HepG2 (cell line): ENCODE measurements around the gene CLCN1. TPM values are rescaled to one million over a fixed set of nuclear protein-coding genes. Genes with fewer than 3 reads are reported as not detected.

Experiments used
- CCDC6 ChIP-seq: sonication (generic); formaldehyde crosslinking; IDR thresholded peaks from 2 replicates; pipeline ENCODE4 v1.8.1; 2022; ENCODE audit warnings: mild to moderate bottlenecking, missing genetic modification reagents, moderate library complexity
- CENPT ChIP-seq: sonication (generic); formaldehyde crosslinking; IDR thresholded peaks from 2 replicates; pipeline ENCODE4 v1.8.0; 2022; ENCODE audit warnings: low read depth, mild to moderate bottlenecking, moderate library complexity, missing genetic modification reagents
- DPF2 ChIP-seq: sonication (generic); formaldehyde crosslinking; IDR thresholded peaks from 2 replicates; pipeline ENCODE4 v1.4.0; 2020; ENCODE audit warnings: mild to moderate bottlenecking, low read depth, missing genetic modification reagents, borderline replicate concordance
- HOXA9 ChIP-seq: sonication (generic); formaldehyde crosslinking; IDR thresholded peaks from 2 replicates; pipeline ENCODE4 v1.8.1; 2022; ENCODE audit warnings: missing genetic modification reagents, mild to moderate bottlenecking, moderate library complexity, borderline replicate concordance
- JARID2 ChIP-seq: sonication (generic); formaldehyde crosslinking; IDR thresholded peaks from 2 replicates; pipeline ENCODE4 v1.8.1; 2023; ENCODE audit warnings: missing genetic modification reagents, inconsistent platforms; ENCODE audit not compliant: insufficient replicate concordance
- KDM3A ChIP-seq: IDR thresholded peaks from 2 replicates; pipeline ENCODE4 v1.6.1; 2018; ENCODE audit warnings: low read depth, missing compliant biosample characterization
- KDM4B ChIP-seq: sonication (generic); formaldehyde crosslinking; IDR thresholded peaks from 2 replicates; pipeline ENCODE4 v1.4.0; 2020; ENCODE audit warnings: missing genetic modification reagents
- KLF11 ChIP-seq: IDR thresholded peaks from 2 replicates; pipeline ENCODE4 v1.6.1; 2016; ENCODE audit warnings: missing compliant biosample characterization
- MBNL3 ChIP-seq: fragments of 250-450 bp; sonication (Bioruptor Pico); conservative IDR thresholded peaks from 2 replicates; pipeline ENCODE4 v1.8.0; 2022; ENCODE audit warnings: mild to moderate bottlenecking, inconsistent platforms
- MNT ChIP-seq: fragments of 450-650 bp; IDR thresholded peaks from 2 replicates; pipeline ENCODE4 v1.6.1; 2016
- NFATC3 ChIP-seq: sonication (generic); formaldehyde crosslinking; IDR thresholded peaks from 2 replicates; pipeline ENCODE4 v1.5.1; 2020; ENCODE audit warnings: mild to moderate bottlenecking, missing genetic modification reagents
- PHF20 ChIP-seq: sonication (generic); formaldehyde crosslinking; IDR thresholded peaks from 2 replicates; pipeline ENCODE4 v1.5.0; 2020; ENCODE audit warnings: mild to moderate bottlenecking, missing genetic modification reagents
- RFX5 ChIP-seq: IDR thresholded peaks from 2 replicates; pipeline ENCODE4 v1.6.1; 2011; ENCODE audit warnings: low read depth, low read length, improper control_type of control experiment
- SP4 ChIP-seq: sonication (generic); formaldehyde crosslinking; IDR thresholded peaks from 2 replicates; pipeline ENCODE4 v1.8.1; 2023; ENCODE audit warnings: mild to moderate bottlenecking, missing genetic modification reagents
- ZBTB39 ChIP-seq: sonication (generic); formaldehyde crosslinking; IDR thresholded peaks from 2 replicates; pipeline ENCODE4 v1.5.0; 2020; ENCODE audit warnings: missing genetic modification reagents
- ZKSCAN5 ChIP-seq: sonication (generic); formaldehyde crosslinking; IDR thresholded peaks from 2 replicates; pipeline ENCODE4 v1.5.1; 2020; ENCODE audit warnings: mild to moderate bottlenecking, missing genetic modification reagents
- ZNF335 ChIP-seq: sonication (generic); formaldehyde crosslinking; IDR thresholded peaks from 2 replicates; pipeline ENCODE4 v1.4.0; 2020; ENCODE audit warnings: missing genetic modification reagents
- ZNF33B ChIP-seq: sonication (generic); formaldehyde crosslinking; IDR thresholded peaks from 2 replicates; pipeline ENCODE4 v1.5.1; 2020; ENCODE audit warnings: mild to moderate bottlenecking, missing genetic modification reagents
- ZNF354B ChIP-seq: sonication (generic); formaldehyde crosslinking; IDR thresholded peaks from 2 replicates; pipeline ENCODE4 v1.8.0; 2022; ENCODE audit warnings: mild to moderate bottlenecking, missing genetic modification reagents
- ZNF768 ChIP-seq: sonication (generic); formaldehyde crosslinking; IDR thresholded peaks from 2 replicates; pipeline ENCODE4 v1.4.0; 2020; ENCODE audit warnings: missing genetic modification reagents
- polyA plus RNA-seq, 8 experiments: library from polyadenylated mRNA; depleted of rRNA in 3 of 8; stranded (reverse) in 7 of 8; unstranded in 1 of 8; fragments of >200 nt; fragmentation: Illumina TruSeq in 4 of 8; extraction: Trizol in 4 of 8; gene quantifications; 2 replicates each; pipeline versions ENCODE4 v1.2.1 to v1.2.3, GENCODE V29; 2011 to 2016; ENCODE audit warnings: low read depth in 4 of 8, missing spikeins in 1 of 8, mixed read lengths in 1 of 8; ENCODE audit not compliant: insufficient read depth in 1 of 8
- total RNA-seq, 5 experiments: library from RNA; depleted of rRNA; stranded (reverse); fragments of >200 nt; fragmentation: Illumina TruSeq; extraction: Trizol; gene quantifications; 2 replicates each; pipeline ENCODE4 v1.2.3, GENCODE V29; 2016; ENCODE audit warnings: low read depth in 1 of 5
- TF ChIP-seq, protein P1 (sequence below): sonication (generic); formaldehyde crosslinking; IDR thresholded peaks from 2 replicates; pipeline ENCODE4 v1.5.0; 2020; ENCODE audit warnings: mild to moderate bottlenecking, missing genetic modification reagents
- TF ChIP-seq, protein P2 (sequence below): sonication (generic); formaldehyde crosslinking; IDR thresholded peaks from 2 replicates; pipeline ENCODE4 v1.9.0; 2021; ENCODE audit warnings: missing genetic modification reagents, mild to moderate bottlenecking, borderline replicate concordance

Gene CLCN1
- total and polyA plus RNA-seq, 2 of the 13 experiments (the other 11 are each of a cell fraction or from before 2014, with no cell fraction given), result 0.01 TPM; not detected in 1

DNA sequence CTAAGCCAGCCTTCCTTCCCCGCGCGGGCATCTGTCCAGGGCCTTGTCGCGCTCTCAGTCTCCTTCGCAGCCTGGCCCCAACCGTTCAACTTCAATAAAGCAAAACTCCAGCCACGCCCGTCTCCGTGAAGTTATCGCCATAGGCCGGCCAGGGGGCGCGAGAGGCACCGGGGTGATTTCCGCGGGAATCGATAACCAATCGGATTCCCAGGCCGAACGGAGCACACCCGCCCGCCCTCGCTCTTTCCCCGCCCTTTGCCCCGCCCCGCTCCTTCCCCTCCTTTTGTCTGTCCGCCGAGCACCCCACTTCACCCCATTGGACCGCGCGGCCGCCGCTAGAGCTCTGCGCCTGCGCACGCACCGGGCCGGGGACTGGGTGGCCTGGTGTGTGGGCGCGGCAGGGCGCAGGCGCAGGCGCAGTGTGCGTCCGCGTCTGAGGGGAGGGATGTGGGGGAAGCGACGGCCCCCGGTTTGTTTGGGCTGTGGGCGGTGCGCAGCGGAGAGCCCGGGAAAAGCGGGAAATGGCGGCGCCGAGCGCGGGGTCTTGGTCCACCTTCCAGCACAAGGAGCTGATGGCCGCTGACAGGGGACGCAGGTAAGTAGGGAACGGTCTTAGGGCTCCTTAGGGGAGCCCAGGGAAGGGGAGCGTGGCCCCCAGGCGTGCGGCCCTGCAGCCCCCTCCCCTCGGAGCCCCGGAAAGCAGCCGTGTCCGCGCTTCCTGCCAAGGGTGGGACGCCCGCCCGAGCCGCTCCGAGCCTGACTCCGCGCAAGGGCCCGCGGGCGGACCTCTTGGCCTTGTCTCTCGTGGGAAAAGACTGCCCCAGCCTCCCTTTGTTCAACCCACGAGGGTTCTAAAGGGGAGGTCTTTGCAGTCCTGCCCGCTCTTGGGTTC is 27.7 kb upstream of the CLCN1 start, which contains the start of gene CASP2 (continued):
- TF ChIP-seq, protein P1, sequence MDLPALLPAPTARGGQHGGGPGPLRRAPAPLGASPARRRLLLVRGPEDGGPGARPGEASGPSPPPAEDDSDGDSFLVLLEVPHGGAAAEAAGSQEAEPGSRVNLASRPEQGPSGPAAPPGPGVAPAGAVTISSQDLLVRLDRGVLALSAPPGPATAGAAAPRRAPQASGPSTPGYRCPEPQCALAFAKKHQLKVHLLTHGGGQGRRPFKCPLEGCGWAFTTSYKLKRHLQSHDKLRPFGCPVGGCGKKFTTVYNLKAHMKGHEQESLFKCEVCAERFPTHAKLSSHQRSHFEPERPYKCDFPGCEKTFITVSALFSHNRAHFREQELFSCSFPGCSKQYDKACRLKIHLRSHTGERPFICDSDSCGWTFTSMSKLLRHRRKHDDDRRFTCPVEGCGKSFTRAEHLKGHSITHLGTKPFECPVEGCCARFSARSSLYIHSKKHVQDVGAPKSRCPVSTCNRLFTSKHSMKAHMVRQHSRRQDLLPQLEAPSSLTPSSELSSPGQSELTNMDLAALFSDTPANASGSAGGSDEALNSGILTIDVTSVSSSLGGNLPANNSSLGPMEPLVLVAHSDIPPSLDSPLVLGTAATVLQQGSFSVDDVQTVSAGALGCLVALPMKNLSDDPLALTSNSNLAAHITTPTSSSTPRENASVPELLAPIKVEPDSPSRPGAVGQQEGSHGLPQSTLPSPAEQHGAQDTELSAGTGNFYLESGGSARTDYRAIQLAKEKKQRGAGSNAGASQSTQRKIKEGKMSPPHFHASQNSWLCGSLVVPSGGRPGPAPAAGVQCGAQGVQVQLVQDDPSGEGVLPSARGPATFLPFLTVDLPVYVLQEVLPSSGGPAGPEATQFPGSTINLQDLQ (CRISPR knock-in tag), result no peak
- no peak for TF ChIP-seq KLF11
- no peak for TF ChIP-seq HOXA9 (CRISPR knock-in tag)
- no peak for TF ChIP-seq MBNL3 (CRISPR knock-in tag)
- TF ChIP-seq ZNF354B (CRISPR knock-in tag), result no peak
- peak; percentile 82; the same call in 1 of the 2 replicates for TF ChIP-seq SP4
- no peak for TF ChIP-seq NFATC3 (CRISPR knock-in tag)
- no peak for TF ChIP-seq KDM3A (CRISPR knock-in tag)
- no peak for TF ChIP-seq ZBTB39
- peak; percentile 68; the same call in 1 of the 2 replicates for TF ChIP-seq PHF20 (CRISPR knock-in tag)
- TF ChIP-seq ZNF768 (CRISPR knock-in tag), result 0 out of 2 replicates have a peak, but pooled peaks have one; percentile 56
- TF ChIP-seq CCDC6 (CRISPR knock-in tag), result 0 out of 2 replicates have a peak, but pooled peaks have one; percentile 49
- no peak for TF ChIP-seq ZNF335 (CRISPR knock-in tag)
- TF ChIP-seq KDM4B (CRISPR knock-in tag), result no peak
- TF ChIP-seq ZNF33B, result no peak
- no peak for TF ChIP-seq JARID2
- no peak for TF ChIP-seq DPF2 (CRISPR knock-in tag)
- no peak for TF ChIP-seq CENPT (CRISPR knock-in tag)
- no peak for TF ChIP-seq ZKSCAN5
- TF ChIP-seq, protein P2, sequence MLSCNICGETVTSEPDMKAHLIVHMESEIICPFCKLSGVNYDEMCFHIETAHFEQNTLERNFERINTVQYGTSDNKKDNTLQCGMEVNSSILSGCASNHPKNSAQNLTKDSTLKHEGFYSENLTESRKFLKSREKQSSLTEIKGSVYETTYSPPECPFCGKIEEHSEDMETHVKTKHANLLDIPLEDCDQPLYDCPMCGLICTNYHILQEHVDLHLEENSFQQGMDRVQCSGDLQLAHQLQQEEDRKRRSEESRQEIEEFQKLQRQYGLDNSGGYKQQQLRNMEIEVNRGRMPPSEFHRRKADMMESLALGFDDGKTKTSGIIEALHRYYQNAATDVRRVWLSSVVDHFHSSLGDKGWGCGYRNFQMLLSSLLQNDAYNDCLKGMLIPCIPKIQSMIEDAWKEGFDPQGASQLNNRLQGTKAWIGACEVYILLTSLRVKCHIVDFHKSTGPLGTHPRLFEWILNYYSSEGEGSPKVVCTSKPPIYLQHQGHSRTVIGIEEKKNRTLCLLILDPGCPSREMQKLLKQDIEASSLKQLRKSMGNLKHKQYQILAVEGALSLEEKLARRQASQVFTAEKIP, result no peak
- no peak for TF ChIP-seq RFX5
- no peak for TF ChIP-seq MNT
